ENCODE data around the gene SEC24D. TPM values are rescaled to one million over a fixed set of nuclear protein-coding genes. Genes with fewer than 3 reads are reported as not detected.
"Not testable (repeated sequence)": the region's sequence is repeated elsewhere in the genome, so short reads cannot be mapped to it uniquely, and the experiment has no call there.

SEC24D gene
- total RNA-seq (2014; rRNA removed; shearing (Covaris generic)), result 18.2 and 27.1 TPM in 2 replicates

- DNase-seq (ENCODE audit: low read depth), result peak; percentile 87
Observed at GRCh38 chr4:118835571-118836300, at the start of gene SEC24D. SEC24D (minus strand) TSS chr4:118836126; CDS start chr4:118833696, 2,430 bp downstream.

- no peak for DNase-seq (ENCODE audit: low read depth)
Observed at GRCh38 chr4:118884716-118885115, 48.8 kb upstream of the SEC24D start.

GRCh38 chr4:118883861-118884260 lies 47.9 kb upstream of the SEC24D start:
- no peak for DNase-seq (ENCODE audit: low read depth)

- DNase-seq (ENCODE audit: low read depth), result no peak
Observed at GRCh38 chr4:118881512-118882146, 45.7 kb upstream of the SEC24D start.

GRCh38 chr4:118879409-118879808 lies 43.5 kb upstream of the SEC24D start:
- no peak for DNase-seq (ENCODE audit: low read depth)

- DNase-seq (ENCODE audit: low read depth), result not testable (repeated sequence)
Observed at GRCh38 chr4:118878507-118878906, 42.6 kb upstream of the SEC24D start.

- no peak for DNase-seq (ENCODE audit: low read depth)
Observed at GRCh38 chr4:118877797-118878196, 41.9 kb upstream of the SEC24D start.

GRCh38 chr4:118872181-118872580 lies 36.3 kb upstream of the SEC24D start:
- no peak for DNase-seq (ENCODE audit: low read depth)

- DNase-seq (ENCODE audit: low read depth), result no peak
Observed at GRCh38 chr4:118869808-118870342, 33.9 kb upstream of the SEC24D start.

GRCh38 chr4:118867311-118868067 lies 31.6 kb upstream of the SEC24D start:
- DNase-seq (ENCODE audit: low read depth), result no peak

GRCh38 chr4:118866442-118866841 lies 30.5 kb upstream of the SEC24D start:
- no peak for DNase-seq (ENCODE audit: low read depth)

GRCh38 chr4:118865091-118865708 lies 29.3 kb upstream of the SEC24D start:
- peak; percentile 25 for DNase-seq (ENCODE audit: low read depth)

GRCh38 chr4:118858779-118859178 lies 22.9 kb upstream of the SEC24D start:
- DNase-seq (ENCODE audit: low read depth), result no peak

GRCh38 chr4:118857760-118858159 lies 21.8 kb upstream of the SEC24D start:
- DNase-seq (ENCODE audit: low read depth), result no peak

- peak; percentile 16 for DNase-seq (ENCODE audit: low read depth)
Observed at GRCh38 chr4:118850488-118851173, 14.7 kb upstream of the SEC24D start.

- no peak for DNase-seq (ENCODE audit: low read depth)
Observed at GRCh38 chr4:118849867-118850487, 14.1 kb upstream of the SEC24D start.

GRCh38 chr4:118848901-118849300 lies 13.0 kb upstream of the SEC24D start:
- DNase-seq (ENCODE audit: low read depth), result no peak

- DNase-seq (ENCODE audit: low read depth), result no peak
Observed at GRCh38 chr4:118848242-118848641, 12.3 kb upstream of the SEC24D start.

- no peak for DNase-seq (ENCODE audit: low read depth)
Observed at GRCh38 chr4:118846979-118847378, 11.1 kb upstream of the SEC24D start.

GRCh38 chr4:118845552-118846050 lies 9.7 kb upstream of the SEC24D start:
- DNase-seq (ENCODE audit: low read depth), result no peak

GRCh38 chr4:118843237-118843636 lies 7.3 kb upstream of the SEC24D start:
- no peak for DNase-seq (ENCODE audit: low read depth)

All from Daoy (cell line).